Measurements from ENCODE around the gene SARDH.

Gene SARDH

GRCh38 chr9:133709691-133710571 lies 28.2 kb downstream of the SARDH start:
- Histone ChIP-seq H3K9ac (no peak overlapping the region), H2AFZ (ENCODE audit: low read depth) (no peak overlapping the region), H3K4me3 (IDR thresholded peaks at IDR 0.05; ENCODE audit: insufficient read depth, low read depth, low read length) (no peak overlapping the region), H3K27me3 (ENCODE audit: insufficient read depth, low read depth) (peaks cover 63% of the 10 kb centered on the region), H3K27ac (no peak overlapping the region), H3K4me1 (ENCODE audit: low read depth, poor library complexity, severe bottlenecking) (no peaks in the 10 kb centered on the region), H4K20me1 (ENCODE audit: insufficient read depth) (no peaks in the 10 kb centered on the region), H3K79me2 (ENCODE audit: insufficient read depth, low read depth) (no peaks in the 10 kb centered on the region), H3K36me3 (ENCODE audit: insufficient read depth) (no peaks in the 10 kb centered on the region), H3K4me2 (no peak overlapping the region)
- TF ChIP-seq CTCF (conservative IDR thresholded peaks at IDR 0.05; ENCODE audit: low read depth, low read length) = no peak

GRCh38 chr9:133709015-133709611 lies 29.0 kb downstream of the SARDH start:
- no peaks in the 10 kb centered on the region for H3K36me3 ChIP-seq (ENCODE audit: insufficient read depth)
- H3K4me2 ChIP-seq = no peak overlapping the region
- no peaks in the 10 kb centered on the region for H3K79me2 ChIP-seq (ENCODE audit: insufficient read depth, low read depth)
- H3K4me1 ChIP-seq (ENCODE audit: low read depth, poor library complexity, severe bottlenecking) = no peaks in the 10 kb centered on the region
- no peak overlapping the region for H3K9ac ChIP-seq
- TF ChIP-seq CTCF (conservative IDR thresholded peaks at IDR 0.05; ENCODE audit: low read depth, low read length) = no peak
- H4K20me1 ChIP-seq (ENCODE audit: insufficient read depth) = no peaks in the 10 kb centered on the region
- peaks cover 65% of the 10 kb centered on the region for H3K27me3 ChIP-seq (ENCODE audit: insufficient read depth, low read depth)
- H3K4me3 ChIP-seq (IDR thresholded peaks at IDR 0.05; ENCODE audit: insufficient read depth, low read depth, low read length) = no peak overlapping the region
- H3K27ac ChIP-seq = no peak overlapping the region
- no peak overlapping the region for H2AFZ ChIP-seq (ENCODE audit: low read depth)

- Histone ChIP-seq H3K4me1 (ENCODE audit: low read depth, poor library complexity, severe bottlenecking) (no peaks in the 10 kb centered on the region), H3K36me3 (ENCODE audit: insufficient read depth) (no peaks in the 10 kb centered on the region), H4K20me1 (ENCODE audit: insufficient read depth) (no peaks in the 10 kb centered on the region), H3K27ac (no peak overlapping the region), H3K4me2 (no peak overlapping the region), H3K4me3 (IDR thresholded peaks at IDR 0.05; ENCODE audit: insufficient read depth, low read depth, low read length) (no peak overlapping the region), H3K79me2 (ENCODE audit: insufficient read depth, low read depth) (no peaks in the 10 kb centered on the region), H3K27me3 (ENCODE audit: insufficient read depth, low read depth) (peaks cover 66% of the 10 kb centered on the region), H2AFZ (ENCODE audit: low read depth) (no peak overlapping the region), H3K9ac (no peak overlapping the region)
- no peak for TF ChIP-seq CTCF (conservative IDR thresholded peaks at IDR 0.05; ENCODE audit: low read depth, low read length)
Measured at GRCh38 chr9:133708246-133709014, 29.7 kb downstream of the SARDH start.

GRCh38 chr9:133707763-133708245 lies 30.3 kb downstream of the SARDH start:
- Histone ChIP-seq H3K4me1 (ENCODE audit: low read depth, poor library complexity, severe bottlenecking) (no peaks in the 10 kb centered on the region), H3K4me3 (IDR thresholded peaks at IDR 0.05; ENCODE audit: insufficient read depth, low read depth, low read length) (no peak overlapping the region), H3K4me2 (no peak overlapping the region), H3K36me3 (ENCODE audit: insufficient read depth) (no peaks in the 10 kb centered on the region), H4K20me1 (ENCODE audit: insufficient read depth) (no peaks in the 10 kb centered on the region), H3K9ac (no peak overlapping the region), H3K79me2 (ENCODE audit: insufficient read depth, low read depth) (no peaks in the 10 kb centered on the region), H3K27ac (no peak overlapping the region), H2AFZ (ENCODE audit: low read depth) (no peak overlapping the region), H3K27me3 (ENCODE audit: insufficient read depth, low read depth) (peaks cover 70% of the 10 kb centered on the region)
- TF ChIP-seq CTCF (conservative IDR thresholded peaks at IDR 0.05; ENCODE audit: low read depth, low read length) = no peak

Measured in KMS-11 (cell line).